Measurements from ENCODE around the gene MCC.

Gene MCC

GRCh38 chr5:113361701-113362100, 126.6 kb downstream of the MCC start:
- no peak for DNase-seq

GRCh38 chr5:113359419-113359818, 128.8 kb downstream of the MCC start:
- DNase-seq: no peak

- DNase-seq: no peak
Measured at GRCh38 chr5:113358696-113359095, 129.6 kb downstream of the MCC start.

- peak; percentile 40 to 74 (median 65) for DNase-seq
Measured at GRCh38 chr5:113357696-113358476, 130.4 kb downstream of the MCC start.

- DNase-seq: no peak
Measured at GRCh38 chr5:113356487-113356886, 131.8 kb downstream of the MCC start.

GRCh38 chr5:113354055-113354454, 134.2 kb downstream of the MCC start:
- DNase-seq: no peak

GRCh38 chr5:113347572-113347971, 140.7 kb downstream of the MCC start:
- no peak for DNase-seq

GRCh38 chr5:113344973-113345940, 143.0 kb downstream of the MCC start:
- peak; percentile 35 to 50 (median 36) for DNase-seq

GRCh38 chr5:113343343-113343742, 144.9 kb downstream of the MCC start:
- DNase-seq: no peak

GRCh38 chr5:113340537-113340936, 147.7 kb downstream of the MCC start:
- peak in 3 of 4 experiments; percentile 10 to 33 (median 32) for DNase-seq

GRCh38 chr5:113338628-113339027, 149.6 kb downstream of the MCC start:
- DNase-seq: no peak

- no peak for DNase-seq
Measured at GRCh38 chr5:113337515-113338415, 150.5 kb downstream of the MCC start.

GRCh38 chr5:113336975-113337374, 151.3 kb downstream of the MCC start:
- DNase-seq: peak; percentile 58 to 82 (median 74)

GRCh38 chr5:113333411-113333810, 154.8 kb downstream of the MCC start:
- no peak for DNase-seq

- DNase-seq: peak; percentile 39 to 63 (median 52)
Measured at GRCh38 chr5:113331209-113331551, 157.1 kb downstream of the MCC start.

- DNase-seq: peak; percentile 26 to 61 (median 49)
Measured at GRCh38 chr5:113330533-113331208, 157.6 kb downstream of the MCC start.

GRCh38 chr5:113329981-113330380, 158.3 kb downstream of the MCC start:
- DNase-seq: no peak

- no peak for DNase-seq
Measured at GRCh38 chr5:113325054-113325453, 163.2 kb downstream of the MCC start.

GRCh38 chr5:113321276-113321675, 167.0 kb downstream of the MCC start:
- no peak for DNase-seq

GRCh38 chr5:113320273-113320780, 167.9 kb downstream of the MCC start:
- DNase-seq: no peak

- no peak for DNase-seq
Measured at GRCh38 chr5:113319256-113320053, 168.8 kb downstream of the MCC start.
